GM23338 (cell line): Measurements from ENCODE around the gene SND1. TPM values are rescaled to one million over a fixed set of nuclear protein-coding genes. Genes with fewer than 3 reads are reported as not detected.

Source experiments
- ATAC-seq: fragments of 200-7000 bp; cut with Tn5 transposase; 3 replicates; pipeline ENCODE4 v1.9.1; 2020
- DNase-seq: peaks from one replicate; pipeline ENCODE4 v3.0.0-alpha.2; 2015; ENCODE audit warnings: low spot score
- H2AFZ ChIP-seq: fragments of 200-600 bp; sonication (generic); 2 replicates; pipeline ENCODE4 v1.8.0; 2016; ENCODE audit warnings: antibody characterized with exemption, mild to moderate bottlenecking, moderate library complexity
- H3F3A ChIP-seq: fragments of 200-600 bp; sonication (generic); replicated peaks from 2 replicates; pipeline ENCODE4 v1.8.0; 2017; ENCODE audit warnings: antibody characterized with exemption, mixed run types, low read depth
- H3K27ac ChIP-seq: fragments of 200-600 bp; sonication (generic); 2 replicates; pipeline ENCODE4 v1.6.1; 2016; ENCODE audit warnings: low read depth
- H3K27me3 ChIP-seq: fragments of 200-600 bp; sonication (generic); 2 replicates; pipeline ENCODE4 v1.8.0; 2016; ENCODE audit warnings: mild to moderate bottlenecking, mixed run types, moderate library complexity; ENCODE audit not compliant: insufficient read depth
- H3K36me3 ChIP-seq: fragments of 200-600 bp; sonication (generic); 2 replicates; pipeline ENCODE4 v1.8.0; 2016; ENCODE audit warnings: mild to moderate bottlenecking; ENCODE audit not compliant: insufficient read depth
- H3K4me1 ChIP-seq: fragments of 200-600 bp; sonication (generic); 2 replicates; pipeline ENCODE4 v1.8.0; 2016; ENCODE audit warnings: mild to moderate bottlenecking, moderate library complexity; ENCODE audit not compliant: insufficient read depth
- H3K4me2 ChIP-seq: fragments of 200-600 bp; sonication (generic); 2 replicates; pipeline ENCODE4 v1.7.1; 2017; ENCODE audit warnings: mixed run types
- H3K4me3 ChIP-seq: fragments of 200-600 bp; sonication (generic); 2 replicates; pipeline ENCODE4 v1.6.1; 2016; ENCODE audit warnings: mixed run types
- H3K79me2 ChIP-seq: fragments of 200-600 bp; sonication (generic); replicated peaks from 2 replicates; pipeline ENCODE4 v1.8.0; 2017; ENCODE audit warnings: mild to moderate bottlenecking; ENCODE audit not compliant: insufficient read depth
- H3K9me2 ChIP-seq: fragments of 200-600 bp; sonication (generic); 2 replicates; pipeline ENCODE4 v1.8.0; 2017; ENCODE audit not compliant: insufficient read depth
- H4K20me1 ChIP-seq: fragments of 200-600 bp; sonication (generic); replicated peaks from 2 replicates; pipeline ENCODE4 v1.8.0; 2017; ENCODE audit warnings: mild to moderate bottlenecking; ENCODE audit not compliant: insufficient read depth
- H3K27ac Mint-ChIP-seq: 2 replicates; pipeline ENCODE4 v1.8.0; 2020; ENCODE audit warnings: inconsistent platforms, mild to moderate bottlenecking, moderate library complexity, mixed read lengths
- H3K27me3 Mint-ChIP-seq: 3 replicates; pipeline ENCODE4 v1.8.0; 2022; ENCODE audit warnings: low read depth, mild to moderate bottlenecking, moderate library complexity, mixed read lengths, inconsistent platforms; ENCODE audit not compliant: insufficient read depth, poor library complexity
- H3K36me3 Mint-ChIP-seq: 3 replicates; pipeline ENCODE4 v1.8.0; 2021; ENCODE audit warnings: low read depth, mild to moderate bottlenecking, inconsistent platforms, moderate library complexity, mixed read lengths
- H3K4me1 Mint-ChIP-seq: 3 replicates; pipeline ENCODE4 v1.8.0; 2020; ENCODE audit warnings: mild to moderate bottlenecking, inconsistent platforms, mixed read lengths
- H3K4me3 Mint-ChIP-seq: 3 replicates; pipeline ENCODE4 v1.8.0; 2021; ENCODE audit warnings: moderate library complexity, mild to moderate bottlenecking, inconsistent platforms, mixed read lengths
- H3K9me3 Mint-ChIP-seq: 3 replicates; pipeline ENCODE4 v1.8.0; 2020; ENCODE audit warnings: moderate library complexity, mild to moderate bottlenecking, inconsistent platforms, mixed read lengths
- CREB1 ChIP-seq: fragments of 250-450 bp; sonication (Bioruptor Pico); IDR thresholded peaks from 2 replicates; pipeline ENCODE4 v1.5.0; 2020; ENCODE audit warnings: low read depth, mild to moderate bottlenecking, moderate library complexity
- EZH2 ChIP-seq: fragments of 200-600 bp; sonication (generic); IDR thresholded peaks from one replicate; pipeline ENCODE4 v1.8.0; 2017; ENCODE audit warnings: antibody characterized with exemption, mild to moderate bottlenecking, low read depth; ENCODE audit not compliant: unreplicated experiment
- EZH2phosphoT487 ChIP-seq: fragments of 200-600 bp; sonication (generic); IDR thresholded peaks from one replicate; pipeline ENCODE4 v1.8.1; 2018; ENCODE audit warnings: antibody characterized with exemption; ENCODE audit not compliant: unreplicated experiment
- JUNB ChIP-seq: IDR thresholded peaks from one replicate; pipeline ENCODE4 v1.6.1; 2016; ENCODE audit warnings: antibody characterized with exemption; ENCODE audit not compliant: unreplicated experiment
- NANOG ChIP-seq: IDR thresholded peaks from 2 replicates; pipeline ENCODE4 v1.6.1; 2016; ENCODE audit warnings: antibody characterized with exemption, borderline replicate concordance
- POLR2AphosphoS5 ChIP-seq: IDR thresholded peaks from 2 replicates; pipeline ENCODE4 v1.6.1; 2016; ENCODE audit warnings: antibody characterized with exemption, low read depth
- STAT1 ChIP-seq: IDR thresholded peaks from one replicate; pipeline ENCODE4 v1.6.1; 2016; ENCODE audit warnings: antibody characterized with exemption; ENCODE audit not compliant: unreplicated experiment
- ZNF114 ChIP-seq: fragments of 250-450 bp; sonication (Bioruptor Pico); IDR thresholded peaks from 2 replicates; pipeline ENCODE4 v1.5.0; 2020; ENCODE audit warnings: mild to moderate bottlenecking, moderate library complexity
- ZNF331 ChIP-seq: fragments of 250-450 bp; sonication (Bioruptor Pico); IDR thresholded peaks from 2 replicates; pipeline ENCODE4 v1.5.0; 2020; ENCODE audit warnings: low read depth, mild to moderate bottlenecking, moderate library complexity
- polyA plus RNA-seq: library from polyadenylated mRNA; unstranded; fragments of >200 nt; fragmentation: Nextera tagmentation; extraction: Ambion mirVana; gene quantifications from 2 replicates; pipeline ENCODE4 v1.2.1, GENCODE V29; 2016
- total RNA-seq: library from RNA; depleted of rRNA; stranded (reverse); fragments of >200 nt; shearing (Covaris generic); gene quantifications from 2 replicates; pipeline ENCODE4 v1.2.3, GENCODE V29; 2014
- TF ChIP-seq, protein P1 (sequence below): fragments of 250-450 bp; sonication (Bioruptor Pico); IDR thresholded peaks from 2 replicates; pipeline ENCODE4 v1.5.0; 2020; ENCODE audit warnings: mild to moderate bottlenecking, moderate library complexity
- TF ChIP-seq, protein P2 (sequence below): IDR thresholded peaks from one replicate; pipeline ENCODE4 v1.6.1; 2018; ENCODE audit warnings: antibody characterized with exemption; ENCODE audit not compliant: unreplicated experiment
- TF ChIP-seq, protein P3 (sequence below), 2 experiments: fragments of 200-600 bp in 1 of 2; sonication (generic) in 1 of 2; conservative IDR thresholded peaks; 2 replicates each; pipeline versions ENCODE4 v1.5.1 to v1.6.1; 2016 to 2017; ENCODE audit warnings: antibody characterized with exemption in 2 of 2, low read depth in 2 of 2, mild to moderate bottlenecking in 2 of 2, moderate library complexity in 1 of 2
- TF ChIP-seq, protein P4 (sequence below): IDR thresholded peaks from 2 replicates; pipeline ENCODE4 v1.6.1; 2016; ENCODE audit warnings: antibody characterized with exemption

SND1 gene
- total and polyA plus RNA-seq, 2 experiments from 2014 or later: 107 to 254 TPM

DNA sequence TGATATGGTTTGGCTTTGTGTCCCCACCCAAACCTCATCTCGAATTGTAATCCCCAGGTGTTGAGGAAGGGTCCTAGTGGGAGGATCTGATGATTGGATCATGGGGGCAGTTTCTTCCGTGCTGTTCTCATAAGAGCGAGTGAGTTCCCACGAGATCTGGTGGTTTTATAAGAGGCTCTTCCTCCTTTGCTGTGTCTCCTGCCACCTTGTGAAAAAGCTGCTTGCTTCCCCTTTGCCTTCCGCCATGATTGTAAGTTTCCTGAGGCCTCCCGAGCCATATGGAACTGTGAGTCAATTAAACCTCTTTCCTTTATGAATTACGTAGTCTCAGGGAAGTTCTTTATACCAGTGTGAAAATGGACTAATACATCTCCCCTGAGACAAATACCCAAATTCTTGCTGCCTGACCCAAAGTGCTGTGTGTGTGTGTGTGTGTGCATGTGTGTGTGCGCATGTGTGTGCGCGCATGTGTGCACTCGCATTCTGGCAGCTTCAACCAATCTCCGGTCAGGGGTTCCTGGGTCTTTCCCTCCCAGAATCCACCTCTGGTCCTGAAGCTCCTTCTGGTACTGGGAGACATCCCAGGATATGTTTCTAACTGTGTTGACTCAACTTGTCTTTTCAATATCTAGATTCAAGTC is 477.4 kb downstream of the SND1 start:
- Histone ChIP-seq H3K27me3 (peaks cover 21% of the 10 kb centered on the region), H4K20me1 (no peaks in the 10 kb centered on the region), H3F3A (no peaks in the 10 kb centered on the region), H3K4me3 (no peak overlapping the region), H3K36me3 (no peaks in the 10 kb centered on the region), H2AFZ (peak overlapping the region; percentile 89), H3K4me1 (0 out of 2 replicates have a peak, but pooled peaks cover under 1% of the 10 kb centered on the region), H3K27ac (no peak overlapping the region), H3K4me2 (no peak overlapping the region), H3K79me2 (no peaks in the 10 kb centered on the region), H3K9me2 (no peaks in the 10 kb centered on the region)
- Mint-ChIP-seq H3K27ac (no peak overlapping the region), H3K4me3 (no peak overlapping the region), H3K4me1 (no peaks in the 10 kb centered on the region), H3K36me3 (no peaks in the 10 kb centered on the region), H3K9me3 (peaks cover 3% of the 10 kb centered on the region; the same call in 1 of the 3 replicates), H3K27me3 (peaks cover 7% of the 10 kb centered on the region)
- DNase-seq (no peak), ATAC-seq (no peak)
- TF ChIP-seq ZNF331 (CRISPR knock-in tag) (no peak), EZH2phosphoT487 (no peak), STAT1 (no peak), EZH2 (no peak), NANOG (no peak), POLR2AphosphoS5 (no peak), ZNF114 (CRISPR knock-in tag) (no peak), JUNB (no peak), CREB1 (CRISPR knock-in tag) (no peak)
- TF ChIP-seq, protein P1, sequence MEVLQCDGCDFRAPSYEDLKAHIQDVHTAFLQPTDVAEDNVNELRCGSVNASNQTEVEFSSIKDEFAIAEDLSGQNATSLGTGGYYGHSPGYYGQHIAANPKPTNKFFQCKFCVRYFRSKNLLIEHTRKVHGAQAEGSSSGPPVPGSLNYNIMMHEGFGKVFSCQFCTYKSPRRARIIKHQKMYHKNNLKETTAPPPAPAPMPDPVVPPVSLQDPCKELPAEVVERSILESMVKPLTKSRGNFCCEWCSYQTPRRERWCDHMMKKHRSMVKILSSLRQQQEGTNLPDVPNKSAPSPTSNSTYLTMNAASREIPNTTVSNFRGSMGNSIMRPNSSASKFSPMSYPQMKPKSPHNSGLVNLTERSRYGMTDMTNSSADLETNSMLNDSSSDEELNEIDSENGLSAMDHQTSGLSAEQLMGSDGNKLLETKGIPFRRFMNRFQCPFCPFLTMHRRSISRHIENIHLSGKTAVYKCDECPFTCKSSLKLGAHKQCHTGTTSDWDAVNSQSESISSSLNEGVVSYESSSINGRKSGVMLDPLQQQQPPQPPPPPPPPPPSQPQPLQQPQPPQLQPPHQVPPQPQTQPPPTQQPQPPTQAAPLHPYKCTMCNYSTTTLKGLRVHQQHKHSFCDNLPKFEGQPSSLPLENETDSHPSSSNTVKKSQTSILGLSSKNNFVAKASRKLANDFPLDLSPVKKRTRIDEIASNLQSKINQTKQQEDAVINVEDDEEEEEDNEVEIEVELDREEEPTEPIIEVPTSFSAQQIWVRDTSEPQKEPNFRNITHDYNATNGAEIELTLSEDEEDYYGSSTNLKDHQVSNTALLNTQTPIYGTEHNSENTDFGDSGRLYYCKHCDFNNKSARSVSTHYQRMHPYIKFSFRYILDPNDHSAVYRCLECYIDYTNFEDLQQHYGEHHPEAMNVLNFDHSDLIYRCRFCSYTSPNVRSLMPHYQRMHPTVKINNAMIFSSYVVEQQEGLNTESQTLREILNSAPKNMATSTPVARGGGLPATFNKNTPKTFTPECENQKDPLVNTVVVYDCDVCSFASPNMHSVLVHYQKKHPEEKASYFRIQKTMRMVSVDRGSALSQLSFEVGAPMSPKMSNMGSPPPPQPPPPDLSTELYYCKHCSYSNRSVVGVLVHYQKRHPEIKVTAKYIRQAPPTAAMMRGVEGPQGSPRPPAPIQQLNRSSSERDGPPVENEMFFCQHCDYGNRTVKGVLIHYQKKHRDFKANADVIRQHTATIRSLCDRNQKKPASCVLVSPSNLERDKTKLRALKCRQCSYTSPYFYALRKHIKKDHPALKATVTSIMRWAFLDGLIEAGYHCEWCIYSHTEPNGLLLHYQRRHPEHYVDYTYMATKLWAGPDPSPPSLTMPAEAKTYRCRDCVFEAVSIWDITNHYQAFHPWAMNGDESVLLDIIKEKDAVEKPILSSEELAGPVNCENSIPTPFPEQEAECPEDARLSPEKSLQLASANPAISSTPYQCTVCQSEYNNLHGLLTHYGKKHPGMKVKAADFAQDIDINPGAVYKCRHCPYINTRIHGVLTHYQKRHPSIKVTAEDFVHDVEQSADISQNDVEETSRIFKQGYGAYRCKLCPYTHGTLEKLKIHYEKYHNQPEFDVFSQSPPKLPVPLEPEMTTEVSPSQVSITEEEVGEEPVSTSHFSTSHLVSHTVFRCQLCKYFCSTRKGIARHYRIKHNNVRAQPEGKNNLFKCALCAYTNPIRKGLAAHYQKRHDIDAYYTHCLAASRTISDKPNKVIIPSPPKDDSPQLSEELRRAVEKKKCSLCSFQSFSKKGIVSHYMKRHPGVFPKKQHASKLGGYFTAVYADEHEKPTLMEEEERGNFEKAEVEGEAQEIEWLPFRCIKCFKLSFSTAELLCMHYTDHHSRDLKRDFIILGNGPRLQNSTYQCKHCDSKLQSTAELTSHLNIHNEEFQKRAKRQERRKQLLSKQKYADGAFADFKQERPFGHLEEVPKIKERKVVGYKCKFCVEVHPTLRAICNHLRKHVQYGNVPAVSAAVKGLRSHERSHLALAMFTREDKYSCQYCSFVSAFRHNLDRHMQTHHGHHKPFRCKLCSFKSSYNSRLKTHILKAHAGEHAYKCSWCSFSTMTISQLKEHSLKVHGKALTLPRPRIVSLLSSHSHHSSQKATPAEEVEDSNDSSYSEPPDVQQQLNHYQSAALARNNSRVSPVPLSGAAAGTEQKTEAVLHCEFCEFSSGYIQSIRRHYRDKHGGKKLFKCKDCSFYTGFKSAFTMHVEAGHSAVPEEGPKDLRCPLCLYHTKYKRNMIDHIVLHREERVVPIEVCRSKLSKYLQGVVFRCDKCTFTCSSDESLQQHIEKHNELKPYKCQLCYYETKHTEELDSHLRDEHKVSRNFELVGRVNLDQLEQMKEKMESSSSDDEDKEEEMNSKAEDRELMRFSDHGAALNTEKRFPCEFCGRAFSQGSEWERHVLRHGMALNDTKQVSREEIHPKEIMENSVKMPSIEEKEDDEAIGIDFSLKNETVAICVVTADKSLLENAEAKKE (CRISPR knock-in tag): no peak
- TF ChIP-seq, protein P2, sequence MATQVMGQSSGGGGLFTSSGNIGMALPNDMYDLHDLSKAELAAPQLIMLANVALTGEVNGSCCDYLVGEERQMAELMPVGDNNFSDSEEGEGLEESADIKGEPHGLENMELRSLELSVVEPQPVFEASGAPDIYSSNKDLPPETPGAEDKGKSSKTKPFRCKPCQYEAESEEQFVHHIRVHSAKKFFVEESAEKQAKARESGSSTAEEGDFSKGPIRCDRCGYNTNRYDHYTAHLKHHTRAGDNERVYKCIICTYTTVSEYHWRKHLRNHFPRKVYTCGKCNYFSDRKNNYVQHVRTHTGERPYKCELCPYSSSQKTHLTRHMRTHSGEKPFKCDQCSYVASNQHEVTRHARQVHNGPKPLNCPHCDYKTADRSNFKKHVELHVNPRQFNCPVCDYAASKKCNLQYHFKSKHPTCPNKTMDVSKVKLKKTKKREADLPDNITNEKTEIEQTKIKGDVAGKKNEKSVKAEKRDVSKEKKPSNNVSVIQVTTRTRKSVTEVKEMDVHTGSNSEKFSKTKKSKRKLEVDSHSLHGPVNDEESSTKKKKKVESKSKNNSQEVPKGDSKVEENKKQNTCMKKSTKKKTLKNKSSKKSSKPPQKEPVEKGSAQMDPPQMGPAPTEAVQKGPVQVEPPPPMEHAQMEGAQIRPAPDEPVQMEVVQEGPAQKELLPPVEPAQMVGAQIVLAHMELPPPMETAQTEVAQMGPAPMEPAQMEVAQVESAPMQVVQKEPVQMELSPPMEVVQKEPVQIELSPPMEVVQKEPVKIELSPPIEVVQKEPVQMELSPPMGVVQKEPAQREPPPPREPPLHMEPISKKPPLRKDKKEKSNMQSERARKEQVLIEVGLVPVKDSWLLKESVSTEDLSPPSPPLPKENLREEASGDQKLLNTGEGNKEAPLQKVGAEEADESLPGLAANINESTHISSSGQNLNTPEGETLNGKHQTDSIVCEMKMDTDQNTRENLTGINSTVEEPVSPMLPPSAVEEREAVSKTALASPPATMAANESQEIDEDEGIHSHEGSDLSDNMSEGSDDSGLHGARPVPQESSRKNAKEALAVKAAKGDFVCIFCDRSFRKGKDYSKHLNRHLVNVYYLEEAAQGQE: no peak
- TF ChIP-seq, protein P3, sequence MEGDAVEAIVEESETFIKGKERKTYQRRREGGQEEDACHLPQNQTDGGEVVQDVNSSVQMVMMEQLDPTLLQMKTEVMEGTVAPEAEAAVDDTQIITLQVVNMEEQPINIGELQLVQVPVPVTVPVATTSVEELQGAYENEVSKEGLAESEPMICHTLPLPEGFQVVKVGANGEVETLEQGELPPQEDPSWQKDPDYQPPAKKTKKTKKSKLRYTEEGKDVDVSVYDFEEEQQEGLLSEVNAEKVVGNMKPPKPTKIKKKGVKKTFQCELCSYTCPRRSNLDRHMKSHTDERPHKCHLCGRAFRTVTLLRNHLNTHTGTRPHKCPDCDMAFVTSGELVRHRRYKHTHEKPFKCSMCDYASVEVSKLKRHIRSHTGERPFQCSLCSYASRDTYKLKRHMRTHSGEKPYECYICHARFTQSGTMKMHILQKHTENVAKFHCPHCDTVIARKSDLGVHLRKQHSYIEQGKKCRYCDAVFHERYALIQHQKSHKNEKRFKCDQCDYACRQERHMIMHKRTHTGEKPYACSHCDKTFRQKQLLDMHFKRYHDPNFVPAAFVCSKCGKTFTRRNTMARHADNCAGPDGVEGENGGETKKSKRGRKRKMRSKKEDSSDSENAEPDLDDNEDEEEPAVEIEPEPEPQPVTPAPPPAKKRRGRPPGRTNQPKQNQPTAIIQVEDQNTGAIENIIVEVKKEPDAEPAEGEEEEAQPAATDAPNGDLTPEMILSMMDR (conservative IDR thresholded peaks at IDR 0.05; ENCODE audit: low read depth in 2 of 2): no peak
- TF ChIP-seq, protein P4, sequence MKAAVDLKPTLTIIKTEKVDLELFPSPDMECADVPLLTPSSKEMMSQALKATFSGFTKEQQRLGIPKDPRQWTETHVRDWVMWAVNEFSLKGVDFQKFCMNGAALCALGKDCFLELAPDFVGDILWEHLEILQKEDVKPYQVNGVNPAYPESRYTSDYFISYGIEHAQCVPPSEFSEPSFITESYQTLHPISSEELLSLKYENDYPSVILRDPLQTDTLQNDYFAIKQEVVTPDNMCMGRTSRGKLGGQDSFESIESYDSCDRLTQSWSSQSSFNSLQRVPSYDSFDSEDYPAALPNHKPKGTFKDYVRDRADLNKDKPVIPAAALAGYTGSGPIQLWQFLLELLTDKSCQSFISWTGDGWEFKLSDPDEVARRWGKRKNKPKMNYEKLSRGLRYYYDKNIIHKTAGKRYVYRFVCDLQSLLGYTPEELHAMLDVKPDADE: no peak
